ENCODE results near the gene TRAF5.

TRAF5 gene

GRCh38 chr1:211327346-211327921 lies 801 bp downstream of the TRAF5 start:
- DNase-seq (ENCODE audit: extremely low read depth in 1 of 2, low read depth in 1 of 2) = no peak

GRCh38 chr1:211328084-211328694 lies 1.6 kb downstream of the TRAF5 start:
- DNase-seq (ENCODE audit: extremely low read depth in 1 of 2, low read depth in 1 of 2) = no peak

DNA sequence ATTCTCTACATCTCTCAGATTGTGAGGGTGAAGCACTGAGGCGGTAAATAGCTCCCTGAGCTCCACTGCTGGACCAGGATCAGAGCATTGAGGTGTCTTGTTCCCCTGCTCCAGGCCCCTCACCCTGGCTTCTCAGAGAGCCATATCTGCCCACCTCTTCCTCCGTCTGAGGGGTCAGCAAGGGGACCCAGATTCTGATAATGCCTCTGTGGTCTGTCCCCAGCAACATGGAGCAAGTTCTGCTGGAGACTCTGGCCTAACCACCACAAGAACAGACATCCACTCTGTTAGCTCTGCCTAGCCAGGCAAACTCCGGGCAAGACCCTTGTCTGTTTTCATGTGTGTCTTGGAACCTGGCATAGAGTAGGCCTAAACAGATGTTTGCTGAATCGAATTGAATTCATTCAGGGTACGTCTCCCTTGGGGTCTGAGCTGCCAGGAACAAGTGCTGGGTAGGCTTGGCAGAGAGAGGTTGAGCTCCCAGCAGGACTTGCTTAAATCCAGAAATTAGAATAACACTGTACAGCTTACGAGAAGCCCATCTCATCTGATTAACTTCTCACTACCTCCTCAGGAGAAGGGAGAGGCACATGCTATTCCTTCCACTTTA lies 2.3 kb downstream of the TRAF5 start:
- no peak for DNase-seq (ENCODE audit: extremely low read depth in 1 of 2, low read depth in 1 of 2)

GRCh38 chr1:211329764-211330201 lies 3.1 kb downstream of the TRAF5 start:
- DNase-seq (ENCODE audit: extremely low read depth in 1 of 2, low read depth in 1 of 2) = no peak

DNA sequence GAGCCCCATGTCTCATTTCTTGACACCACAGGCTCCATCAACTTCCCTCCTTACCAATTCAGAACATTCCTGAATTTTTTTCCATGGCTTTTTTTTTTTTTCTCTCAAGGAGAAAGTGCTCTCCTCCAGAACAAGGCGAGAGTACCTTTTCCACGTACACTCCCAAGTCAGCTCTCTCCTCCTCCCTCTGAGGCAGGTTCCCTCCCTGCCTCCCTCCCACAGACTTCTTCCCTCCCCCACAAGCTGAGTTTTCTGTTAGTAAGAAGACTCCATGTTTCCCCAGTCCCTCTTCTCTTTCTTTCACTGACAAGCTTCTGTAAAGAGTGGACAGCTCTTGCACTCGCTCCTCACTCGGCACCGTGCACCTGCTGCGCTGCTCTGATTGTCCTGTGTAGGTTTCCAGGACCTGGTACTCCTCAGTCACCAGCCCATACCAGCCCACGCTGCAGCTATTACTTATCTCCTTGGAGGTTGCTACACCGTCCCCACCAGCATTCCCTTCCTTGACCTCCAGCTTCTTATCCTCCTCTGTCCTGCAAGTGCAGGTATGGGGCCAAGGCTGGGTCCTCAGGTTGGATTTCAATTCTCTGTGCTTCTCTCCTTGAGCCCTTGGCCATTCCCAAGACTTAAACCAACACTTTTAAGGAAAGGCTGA lies 3.8 kb downstream of the TRAF5 start:
- no peak for DNase-seq (ENCODE audit: extremely low read depth in 1 of 2, low read depth in 1 of 2)

GRCh38 chr1:211331011-211331709 lies 4.5 kb downstream of the TRAF5 start:
- DNase-seq (ENCODE audit: extremely low read depth in 1 of 2, low read depth in 1 of 2) = no peak

DNA sequence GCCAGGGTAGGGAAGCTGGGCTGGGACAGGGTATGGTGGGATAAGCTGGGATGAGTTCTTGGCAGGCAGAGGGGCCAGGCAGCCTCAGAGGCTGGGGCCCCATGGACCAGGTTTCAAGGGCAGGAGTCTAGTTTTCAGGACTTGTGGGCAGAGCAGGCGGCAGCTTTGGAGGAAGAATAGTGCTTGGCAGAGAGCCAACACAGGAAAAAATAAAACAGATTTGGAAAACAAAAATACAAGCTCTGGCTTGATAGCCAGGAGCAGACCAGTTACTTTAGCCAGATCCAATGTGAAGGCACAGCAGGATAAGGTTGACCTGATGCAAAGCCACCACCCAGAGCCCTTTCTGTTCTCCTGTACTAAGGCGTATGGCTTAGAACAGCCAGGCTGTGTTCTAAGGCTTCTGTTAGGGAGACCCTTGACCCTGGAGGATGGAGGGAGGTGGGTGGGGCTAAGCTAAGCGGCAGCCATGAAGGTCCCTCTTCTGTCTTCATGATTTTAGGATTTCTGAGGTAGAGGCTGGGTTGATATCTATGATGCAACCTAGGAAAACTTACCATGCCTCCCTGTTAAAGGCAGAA lies 5.5 kb downstream of the TRAF5 start:
- no peak for DNase-seq (ENCODE audit: extremely low read depth in 1 of 2, low read depth in 1 of 2)

DNA sequence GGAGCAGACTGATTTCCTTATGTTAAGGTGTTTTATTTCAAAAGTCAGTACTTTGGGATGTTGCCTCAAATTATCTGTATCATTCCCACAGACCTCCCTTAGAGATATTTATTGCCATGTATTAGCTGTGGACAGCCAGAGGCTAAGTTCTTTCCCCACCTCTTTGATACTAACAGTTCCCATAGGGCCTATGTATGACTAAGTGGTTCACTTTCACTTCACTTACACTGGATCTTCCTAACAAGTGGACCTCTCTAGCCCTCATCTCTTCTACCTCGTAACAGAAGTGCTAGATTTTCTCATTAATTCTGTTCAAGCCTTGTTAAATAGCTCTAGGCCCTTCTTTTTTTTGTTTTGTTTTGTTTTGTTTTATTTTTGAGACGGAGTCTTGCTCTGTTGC lies 6.2 kb downstream of the TRAF5 start:
- no peak for DNase-seq (ENCODE audit: extremely low read depth in 1 of 2, low read depth in 1 of 2)

- DNase-seq (ENCODE audit: extremely low read depth in 1 of 2, low read depth in 1 of 2) = no peak
Measured at GRCh38 chr1:211333906-211334305, 7.3 kb downstream of the TRAF5 start.

DNA sequence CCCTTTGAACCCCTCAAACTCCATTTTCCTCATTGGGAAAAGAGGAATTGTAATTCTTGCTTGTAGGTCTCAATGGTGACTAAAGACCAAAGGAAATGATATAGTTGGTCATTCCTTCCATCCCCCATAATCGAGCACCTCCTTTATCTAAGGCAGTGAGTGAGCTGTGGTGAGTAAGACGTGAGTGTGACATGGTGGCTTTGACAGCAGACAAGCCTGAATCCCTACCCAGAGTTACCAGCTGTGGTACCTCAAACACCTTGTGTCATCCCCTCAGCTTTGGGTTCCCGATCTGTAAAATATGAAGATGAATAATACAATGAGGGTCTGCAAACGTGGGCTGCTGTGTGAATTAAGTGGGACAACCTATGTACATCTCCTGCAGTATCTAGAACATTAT lies 8.4 kb downstream of the TRAF5 start:
- no peak for DNase-seq (ENCODE audit: extremely low read depth in 1 of 2, low read depth in 1 of 2)

- DNase-seq (ENCODE audit: extremely low read depth in 1 of 2, low read depth in 1 of 2) = no peak
Measured at GRCh38 chr1:211335522-211336157, 9.0 kb downstream of the TRAF5 start.

DNA sequence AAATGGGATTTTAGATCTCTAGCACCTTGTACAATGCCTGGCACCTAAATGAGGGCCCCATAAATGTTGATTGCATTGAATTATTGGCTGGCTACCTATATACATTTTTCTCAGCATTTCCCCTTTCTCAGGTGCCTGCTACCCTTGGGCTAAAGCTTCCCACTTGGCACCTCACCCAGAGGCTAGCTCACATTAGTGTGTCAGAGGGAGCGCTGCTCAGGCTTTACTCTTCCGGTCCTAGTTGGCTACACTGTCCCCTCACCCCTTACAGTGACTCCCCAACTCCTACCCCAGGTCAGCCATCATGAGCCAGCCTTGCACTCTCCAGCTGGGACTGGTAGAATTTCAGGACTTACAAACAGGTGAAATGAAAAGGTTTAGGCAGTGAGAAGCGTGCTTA lies 9.5 kb downstream of the TRAF5 start:
- DNase-seq (ENCODE audit: extremely low read depth in 1 of 2, low read depth in 1 of 2) = no peak

GRCh38 chr1:211336775-211337174 lies 10.1 kb downstream of the TRAF5 start:
- no peak for DNase-seq (ENCODE audit: extremely low read depth in 1 of 2, low read depth in 1 of 2)

GRCh38 chr1:211337430-211338223 lies 11.0 kb downstream of the TRAF5 start:
- no peak for DNase-seq (ENCODE audit: extremely low read depth in 1 of 2, low read depth in 1 of 2)

DNA sequence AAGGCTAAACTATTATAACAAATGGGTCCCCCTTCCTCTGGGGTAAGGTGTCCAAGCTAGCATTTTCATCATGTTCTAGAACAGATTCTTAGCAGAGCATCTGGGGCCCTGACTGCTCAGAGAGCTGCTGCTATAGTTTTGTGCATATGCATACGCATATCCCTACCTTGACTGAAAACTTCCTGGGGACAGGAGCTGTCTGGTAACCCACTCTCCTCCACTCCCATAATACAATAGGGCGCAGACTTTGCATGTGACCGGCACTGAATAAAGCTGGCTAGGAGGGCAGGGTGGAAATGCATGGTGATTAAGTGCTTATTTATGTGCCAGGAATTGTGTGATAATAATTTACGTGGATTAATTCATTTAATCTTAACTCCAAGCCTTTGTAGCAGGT lies 11.6 kb downstream of the TRAF5 start:
- no peak for DNase-seq (ENCODE audit: extremely low read depth in 1 of 2, low read depth in 1 of 2)

DNA sequence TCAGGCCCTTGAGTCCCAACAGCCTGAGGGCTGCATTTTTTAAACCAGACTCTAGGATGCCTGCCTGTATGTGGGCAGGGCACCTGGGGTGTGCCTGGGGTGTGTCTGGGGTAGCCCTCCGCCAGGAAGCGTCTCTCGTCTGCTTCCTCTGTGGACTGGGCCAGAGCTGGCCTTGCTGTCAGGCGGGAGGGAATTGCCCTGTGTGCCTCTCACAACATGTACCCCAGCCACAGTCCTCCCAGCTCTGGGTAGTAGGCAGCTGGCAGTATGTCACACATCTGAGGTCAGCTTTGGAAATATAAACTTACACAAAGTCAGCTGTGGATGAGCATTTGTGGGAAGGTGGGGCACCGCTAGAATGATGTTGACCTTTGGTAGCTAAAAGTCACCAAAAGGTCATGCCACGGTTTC lies 13.0 kb downstream of the TRAF5 start:
- DNase-seq (ENCODE audit: extremely low read depth in 1 of 2, low read depth in 1 of 2) = no peak

DNA sequence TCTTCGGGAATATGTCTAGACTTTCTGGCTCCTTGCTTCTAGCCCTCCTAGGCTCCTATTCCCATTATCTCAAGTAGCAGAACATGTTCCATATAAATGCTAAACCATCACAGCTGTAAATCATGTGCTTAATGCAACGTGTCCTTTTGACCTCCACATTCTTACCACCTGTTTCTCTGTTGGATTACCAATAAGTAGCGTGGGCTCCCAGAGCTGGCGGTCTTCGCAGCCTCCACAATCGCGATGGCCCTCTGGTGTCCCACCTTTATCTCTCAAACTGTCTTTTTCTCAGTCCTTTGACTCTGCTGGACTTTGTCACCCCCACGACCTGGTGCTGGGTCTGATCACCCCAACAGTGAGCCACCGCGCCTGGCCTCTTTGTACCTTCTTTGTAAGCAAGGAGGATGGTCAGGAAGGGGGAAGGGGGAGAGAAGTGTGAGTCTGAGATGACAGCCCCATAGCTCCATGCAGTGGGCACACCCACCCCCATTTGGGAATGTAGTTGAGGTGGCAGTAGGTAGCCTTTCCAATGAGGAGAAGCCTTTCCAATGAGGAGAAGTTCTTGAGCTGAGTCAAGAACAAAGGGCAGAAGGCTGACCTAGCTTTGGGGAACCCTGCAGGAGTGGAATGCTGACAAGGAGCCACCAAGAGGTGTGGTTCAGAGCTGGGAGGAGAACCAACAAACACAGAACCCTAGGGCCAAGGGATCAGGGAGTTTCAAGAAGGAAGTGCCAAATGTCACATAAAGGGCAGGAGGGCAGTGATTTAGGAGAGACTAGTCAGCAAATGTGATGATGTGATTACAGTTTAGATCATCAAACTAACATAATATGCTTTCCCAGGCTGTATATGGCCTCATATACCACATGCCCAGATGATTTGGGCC lies 14.2 kb downstream of the TRAF5 start:
- no peak for DNase-seq (ENCODE audit: extremely low read depth in 1 of 2, low read depth in 1 of 2)

DNA sequence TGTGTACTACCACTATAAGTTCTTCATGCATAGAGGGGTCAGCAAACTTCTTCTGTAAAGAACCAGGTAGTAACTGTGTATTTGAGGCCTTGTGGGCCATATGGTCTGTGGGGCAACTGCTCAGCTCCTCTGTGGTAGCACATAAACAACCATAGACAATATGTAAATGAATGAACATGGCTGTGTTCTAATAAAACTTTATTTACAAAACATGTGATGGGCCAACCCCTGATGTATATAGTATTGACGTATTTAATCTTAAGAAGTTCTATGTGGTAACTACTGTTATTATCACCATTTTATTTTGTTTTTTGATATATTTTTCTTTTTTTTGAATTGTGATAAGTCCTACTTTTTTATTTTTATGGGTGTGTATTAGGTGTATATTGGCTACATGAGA lies 15.4 kb downstream of the TRAF5 start:
- DNase-seq (ENCODE audit: extremely low read depth in 1 of 2, low read depth in 1 of 2) = no peak

GRCh38 chr1:211343607-211344006 lies 17.0 kb downstream of the TRAF5 start:
- DNase-seq (ENCODE audit: extremely low read depth in 1 of 2, low read depth in 1 of 2) = no peak
